HepG2 (cell line): ENCODE measurements around the gene GDF11.

Source experiments
- ATF3 ChIP-seq: sonication (generic); formaldehyde crosslinking; IDR thresholded peaks from 2 replicates; pipeline ENCODE4 v1.4.0; 2020; ENCODE audit warnings: missing genetic modification reagents
- CTCF ChIP-seq: sonication (generic); formaldehyde crosslinking; IDR thresholded peaks from 2 replicates; pipeline ENCODE4 v1.5.0; 2020; ENCODE audit warnings: mild to moderate bottlenecking, missing genetic modification reagents, moderate library complexity
- HDAC2 ChIP-seq: sonication (generic); formaldehyde crosslinking; IDR thresholded peaks from 2 replicates; pipeline ENCODE4 v1.4.0; 2020; ENCODE audit warnings: missing genetic modification reagents
- MAZ ChIP-seq, 2 experiments: sonication (generic) in 1 of 2; formaldehyde crosslinking in 1 of 2; IDR thresholded peaks; 2 replicates each; pipeline versions ENCODE4 v1.5.0 to v1.6.1; 2012 to 2020; ENCODE audit warnings: low read depth in 2 of 2, mild to moderate bottlenecking in 2 of 2, borderline replicate concordance in 1 of 2, improper control_type of control experiment in 1 of 2, low read length in 1 of 2, missing genetic modification reagents in 1 of 2, moderate library complexity in 1 of 2
- POLR2AphosphoS5 ChIP-seq: IDR thresholded peaks from 2 replicates; pipeline ENCODE4 v1.6.1; 2012; ENCODE audit warnings: low read depth, low read length
- SETDB1 ChIP-seq: sonication (generic); formaldehyde crosslinking; IDR thresholded peaks from 2 replicates; pipeline ENCODE4 v1.5.1; 2020; ENCODE audit warnings: missing genetic modification reagents, mild to moderate bottlenecking, borderline replicate concordance
- SMC3 ChIP-seq: IDR thresholded peaks from 2 replicates; pipeline ENCODE4 v1.6.1; 2011; ENCODE audit warnings: low read length, improper control_type of control experiment
- SRSF4 ChIP-seq: fragments of 200-400 bp; formaldehyde crosslinking; IDR thresholded peaks from one replicate; pipeline ENCODE4 v1.6.1; 2018; ENCODE audit warnings: mild to moderate bottlenecking, low read depth, low read length, moderate library complexity; ENCODE audit not compliant: poor library complexity, severe bottlenecking
- TBX2 ChIP-seq: sonication (generic); formaldehyde crosslinking; IDR thresholded peaks from 2 replicates; pipeline ENCODE4 v1.5.0; 2020; ENCODE audit warnings: missing genetic modification reagents, mild to moderate bottlenecking, borderline replicate concordance
- YY1 ChIP-seq: IDR thresholded peaks from 2 replicates; pipeline ENCODE4 v1.6.1; 2011; ENCODE audit warnings: low read length, low read depth, moderate library complexity, mild to moderate bottlenecking; ENCODE audit not compliant: insufficient read depth, insufficient replicate concordance
- ZNF256 ChIP-seq: sonication (generic); formaldehyde crosslinking; conservative IDR thresholded peaks from 2 replicates; pipeline ENCODE4 v1.4.0; 2020; ENCODE audit warnings: missing genetic modification reagents

- TF ChIP-seq SMC3, result no peak
- no peak for TF ChIP-seq POLR2AphosphoS5
- no peak for TF ChIP-seq SRSF4
- no peak for TF ChIP-seq SETDB1 (CRISPR knock-in tag)
- no peak for TF ChIP-seq HDAC2
- no peak for TF ChIP-seq ZNF256
- TF ChIP-seq MAZ (IDR thresholded peaks at IDR 0.05; ENCODE audit: borderline replicate concordance, low read depth, low read length), result no peak
- TF ChIP-seq MAZ (CRISPR knock-in tag; IDR thresholded peaks at IDR 0.05; ENCODE audit: low read depth), result no peak
- TF ChIP-seq CTCF (CRISPR knock-in tag), result no peak
- TF ChIP-seq YY1, result no peak
- no peak for TF ChIP-seq ATF3 (CRISPR knock-in tag)
- no peak for TF ChIP-seq TBX2 (CRISPR knock-in tag)
These were observed 46.8 kb upstream of the GDF11 start for GRCh38 chr12:55696141-55696540.
